Adrenal gland (tissue), 12 donors: Measurements from ENCODE around the gene FHIT. TPM values are rescaled to one million over a fixed set of nuclear protein-coding genes. Genes with fewer than 3 reads are reported as not detected.

Source experiments
- DNase-seq, 7 donors: peaks; one replicate each; pipeline ENCODE4 v3.0.0-alpha.2; 2019 to 2020
- H3K27ac ChIP-seq, 5 donors: fragments of 200-600 bp; sonication (generic) in 4 of 5; 1 replicate in 3 of 5; 2 replicates in 2 of 5; pipeline versions ENCODE4 v1.5.1 to v1.8.0; 2016 to 2020; ENCODE audit warnings: mild to moderate bottlenecking in 1 of 5
- H3K27me3 ChIP-seq: fragments of 200-600 bp; 2 replicates; pipeline ENCODE4 v1.8.0; 2021
- H3K36me3 ChIP-seq, 2 donors: fragments of 200-600 bp; replicated peaks in 1 of 2; 1 replicate in 1 of 2; 2 replicates in 1 of 2; pipeline versions ENCODE4 v1.5.1 to v1.8.0; 2018 to 2022
- H3K4me1 ChIP-seq, 2 donors: fragments of 200-600 bp; replicated peaks in 1 of 2; 1 replicate in 1 of 2; 2 replicates in 1 of 2; pipeline versions ENCODE4 v1.5.1 to v1.8.0; 2018 to 2021
- H3K4me3 ChIP-seq, 4 donors: fragments of 200-600 bp; sonication (generic) in 3 of 4; one replicate each; pipeline ENCODE4 v1.5.1; 2016 to 2018
- H3K9me3 ChIP-seq, 3 donors: fragments of 200-600 bp; sonication (generic) in 1 of 3; replicated peaks in 1 of 3; 1 replicate in 2 of 3; 2 replicates in 1 of 3; pipeline versions ENCODE4 v1.5.1 to v1.8.0; 2016 to 2021
- CTCF ChIP-seq, 6 experiments: fragments of 450-650 bp in 4 of 6; fragments of 200-600 bp in 2 of 6; sonication (generic) in 1 of 6; IDR thresholded peaks; 1 replicate in 5 of 6; 2 replicates in 1 of 6; pipeline versions ENCODE4 v1.5.1 to v1.8.0; 2016 to 2021; ENCODE audit warnings: antibody characterized with exemption in 6 of 6, mild to moderate bottlenecking in 2 of 6, moderate library complexity in 1 of 6
- POLR2A ChIP-seq, 2 donors: fragments of 450-650 bp; IDR thresholded peaks; one replicate each; pipeline ENCODE4 v1.6.1; 2017; ENCODE audit warnings: antibody characterized with exemption in 2 of 2, mild to moderate bottlenecking in 2 of 2, moderate library complexity in 1 of 2
- WGBS, 4 donors: extraction: QIAGEN DNeasy Blood & Tissue Kit in 2 of 4; methylation state at CpG; one replicate each; pipeline versions ENCODE4 v1.1.5 to v1.1.7; 2013 to 2017; 5-methylcytosine and 5-hydroxymethylcytosine counted together
- intact Hi-C, 2 donors: fragments of 100-400 bp; cut with DNase I; formaldehyde crosslinking; loops; one replicate each; pipeline versions ENCODE4 v1.14.1 to v1.15.0; 2022 to 2023
- polyA plus RNA-seq, 3 donors: library from polyadenylated mRNA; stranded (reverse); fragments of 200-250 nt in 2 of 3; fragments of 350-450 nt in 1 of 3; fragmentation: Illumina TruSeq in 1 of 3; extraction: RNeasy Lipid Tissue Mini Kit (QIAGEN cat#74804) in 1 of 3; gene quantifications; one replicate each; pipeline ENCODE4 v1.2.3, GENCODE V29; 2013 to 2014
- total RNA-seq, 9 donors: library from RNA; depleted of rRNA in 4 of 9; stranded (reverse); fragments of >200 nt in 4 of 9; fragments of 120-200 nt in 1 of 9; fragmentation: NEBNext Ultra II Directional in 1 of 9; extraction: Animal tissue kit (Norgen Biotek cat#: 25700) in 1 of 9; gene quantifications; one replicate each; pipeline versions ENCODE4 v1.1.0 to v1.2.4, GENCODE V29; 2013 to 2023
- donor health status: healthy with polysubstance abuse.
- donor health status: Bipolar disorder and iron deficiency.
- donor health status: DM: yes; HTN: yes; CAD: no.
- donor health status: DM: no; HTN: no; CAD: no.
- donor health status: DM: no; HTN: no; CAD: no.
- donor health status: DM: yes; HTN: yes; CAD: no.

The FHIT gene
- total and polyA plus RNA-seq, 12 donors: 14.1 to 43.9 (median 28.8) TPM

GRCh38 chr3:60316121-60316797 lies 935.0 kb downstream of the FHIT start:
- TF ChIP-seq POLR2A (IDR thresholded peaks at IDR 0.05) (no peak), CTCF (IDR thresholded peaks at IDR 0.05) (no peak)
- H3K27ac ChIP-seq: no peak overlapping the region
- intact Hi-C loops: no loop called here
- DNase-seq: no peak
- H3K27me3 ChIP-seq: no peaks in the 10 kb centered on the region
- no peaks in the 10 kb centered on the region for H3K36me3 ChIP-seq
- H3K4me3 ChIP-seq: no peak overlapping the region
- no peaks in the 10 kb centered on the region for H3K9me3 ChIP-seq
- H3K4me1 ChIP-seq: no peaks in the 10 kb centered on the region

GRCh38 chr3:60313951-60314461 lies 937.2 kb downstream of the FHIT start:
- intact Hi-C loops: no loop called here
- Histone ChIP-seq H3K27ac (no peak overlapping the region), H3K4me1 (no peaks in the 10 kb centered on the region), H3K4me3 (no peak overlapping the region), H3K9me3 (no peaks in the 10 kb centered on the region), H3K36me3 (no peaks in the 10 kb centered on the region), H3K27me3 (no peaks in the 10 kb centered on the region)
- DNase-seq: no peak
- TF ChIP-seq POLR2A (IDR thresholded peaks at IDR 0.05): no peak
- no peak for TF ChIP-seq CTCF (IDR thresholded peaks at IDR 0.05)
- 67 to 72% (median 71%) methylated on average over 6 of the region's 6 CpGs for WGBS, 4 donors

- Histone ChIP-seq H3K4me3 (no peak overlapping the region), H3K36me3 (no peaks in the 10 kb centered on the region), H3K4me1 (no peaks in the 10 kb centered on the region), H3K9me3 (no peaks in the 10 kb centered on the region), H3K27ac (no peak overlapping the region), H3K27me3 (no peaks in the 10 kb centered on the region)
- no peak for DNase-seq
- WGBS, 4 donors: 81 to 88% (median 84%) methylated on average over 4 of the region's 4 CpGs
- TF ChIP-seq CTCF (IDR thresholded peaks at IDR 0.05) (no peak), POLR2A (IDR thresholded peaks at IDR 0.05) (no peak)
- intact Hi-C loops: no loop called here
These were observed 937.9 kb downstream of the FHIT start for GRCh38 chr3:60313231-60313798.

- WGBS, 4 donors: 81 to 87% (median 82%) methylated on average over 6 of the region's 6 CpGs
- no peak overlapping the region for H3K4me3 ChIP-seq
These were observed 941.5 kb downstream of the FHIT start for GRCh38 chr3:60309539-60310268.

More at GRCh38 chr3:60309539-60310268, 941.5 kb downstream of the FHIT start:
- Histone ChIP-seq H3K27ac (no peak overlapping the region), H3K27me3 (no peaks in the 10 kb centered on the region), H3K4me1 (no peaks in the 10 kb centered on the region), H3K9me3 (no peaks in the 10 kb centered on the region), H3K36me3 (no peaks in the 10 kb centered on the region)
- TF ChIP-seq CTCF (IDR thresholded peaks at IDR 0.05): no peak
- no peak for TF ChIP-seq POLR2A (IDR thresholded peaks at IDR 0.05)
- intact Hi-C loops: no loop called here
- no peak for DNase-seq
